ENCODE data around the gene UPF1. TPM values are rescaled to one million over a fixed set of nuclear protein-coding genes. Genes with fewer than 3 reads are reported as not detected.
A peak's percentile ranks its signal among the peaks of the same experiment; 100 is the strongest.
"Not testable (repeated sequence)": the region's sequence is repeated elsewhere in the genome, so short reads cannot be mapped to it uniquely, and the experiment has no call there.

The UPF1 gene
- total and polyA plus RNA-seq, 8 donors: 26.3 to 54.4 (median 37.5) TPM

DNA sequence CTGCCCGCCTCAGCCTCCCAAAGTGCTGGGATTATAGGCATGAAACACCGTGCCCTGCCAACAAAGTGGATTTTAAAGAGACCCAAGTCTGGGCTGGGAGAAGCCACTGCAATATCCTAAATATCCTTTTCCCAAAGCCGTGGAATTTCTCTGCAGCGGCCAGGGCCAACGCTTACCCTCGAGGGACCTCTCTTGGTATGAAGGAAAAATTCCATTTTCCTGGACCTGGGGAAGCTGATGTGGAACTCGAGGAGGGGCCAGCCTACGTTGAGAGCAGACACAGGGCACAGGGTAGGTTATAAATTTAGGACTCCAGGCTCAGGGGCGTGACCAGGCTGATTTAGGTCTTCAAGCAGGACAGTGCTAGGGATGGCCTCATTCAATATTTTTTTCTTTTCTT, 17.7 kb upstream of the UPF1 start:
- FAIRE-seq (no peak), DNase-seq (peak in 1 of 6 donors; percentile 14), ATAC-seq (peak in 2 of 4 donors; percentile 13 to 19)
- WGBS, 2 donors: 46 to 47% methylated on average over 9 of the region's 9 CpGs
- Histone ChIP-seq H3K36me3 (no peaks in the 10 kb centered on the region), H3K27me3 (no peaks in the 10 kb centered on the region), H3K4me3 (no peak overlapping the region), H3K4me1 (no peaks in the 10 kb centered on the region), H3K9me3 (no peaks in the 10 kb centered on the region), H3K27ac (no peak overlapping the region)
- TF ChIP-seq, protein P1, sequence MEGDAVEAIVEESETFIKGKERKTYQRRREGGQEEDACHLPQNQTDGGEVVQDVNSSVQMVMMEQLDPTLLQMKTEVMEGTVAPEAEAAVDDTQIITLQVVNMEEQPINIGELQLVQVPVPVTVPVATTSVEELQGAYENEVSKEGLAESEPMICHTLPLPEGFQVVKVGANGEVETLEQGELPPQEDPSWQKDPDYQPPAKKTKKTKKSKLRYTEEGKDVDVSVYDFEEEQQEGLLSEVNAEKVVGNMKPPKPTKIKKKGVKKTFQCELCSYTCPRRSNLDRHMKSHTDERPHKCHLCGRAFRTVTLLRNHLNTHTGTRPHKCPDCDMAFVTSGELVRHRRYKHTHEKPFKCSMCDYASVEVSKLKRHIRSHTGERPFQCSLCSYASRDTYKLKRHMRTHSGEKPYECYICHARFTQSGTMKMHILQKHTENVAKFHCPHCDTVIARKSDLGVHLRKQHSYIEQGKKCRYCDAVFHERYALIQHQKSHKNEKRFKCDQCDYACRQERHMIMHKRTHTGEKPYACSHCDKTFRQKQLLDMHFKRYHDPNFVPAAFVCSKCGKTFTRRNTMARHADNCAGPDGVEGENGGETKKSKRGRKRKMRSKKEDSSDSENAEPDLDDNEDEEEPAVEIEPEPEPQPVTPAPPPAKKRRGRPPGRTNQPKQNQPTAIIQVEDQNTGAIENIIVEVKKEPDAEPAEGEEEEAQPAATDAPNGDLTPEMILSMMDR (IDR thresholded peaks at IDR 0.05): no peak
- intact Hi-C loops (cut with DNase I): no loop called here

- Histone ChIP-seq H3K27me3 (no peaks in the 10 kb centered on the region), H3K36me3 (no peaks in the 10 kb centered on the region), H3K4me3 (no peak overlapping the region), H3K27ac (no peak overlapping the region), H3K4me1 (no peaks in the 10 kb centered on the region), H3K9me3 (no peaks in the 10 kb centered on the region)
- no peak for ATAC-seq
- TF ChIP-seq, protein P1 (IDR thresholded peaks at IDR 0.05): no peak
- no peak for FAIRE-seq
- intact Hi-C loops (cut with DNase I): no loop called here
- WGBS, 2 donors: 83 to 86% methylated on average over 5 of the region's 5 CpGs
- no peak for DNase-seq
Measured at GRCh38 chr19:18815673-18816072, 16.1 kb upstream of the UPF1 start.

DNA sequence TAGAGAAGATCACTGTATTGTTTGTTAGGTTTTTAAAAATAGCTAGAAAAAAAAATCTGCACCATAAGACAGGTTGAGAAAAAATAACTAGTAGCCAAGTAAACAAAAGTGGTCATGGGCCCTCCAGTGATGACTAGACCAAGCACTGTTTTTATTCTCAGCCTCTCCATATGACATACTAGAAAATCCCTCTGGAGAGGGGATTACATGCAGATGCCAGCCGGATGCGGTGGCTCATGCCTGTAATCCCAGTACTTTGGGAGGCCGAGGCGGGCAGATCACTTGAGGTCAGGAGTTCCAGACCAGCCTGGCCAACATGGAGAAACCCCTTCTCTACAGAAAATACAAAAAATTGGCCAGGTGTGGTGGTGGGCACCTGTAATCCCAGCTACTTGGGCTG, 15.1 kb upstream of the UPF1 start:
- H3K27me3 ChIP-seq; H3K4me1 ChIP-seq; FAIRE-seq; H3K27ac ChIP-seq; H3K9me3 ChIP-seq; H3K4me3 ChIP-seq; ATAC-seq; H3K36me3 ChIP-seq; intact Hi-C loops (cut with DNase I): not testable (repeated sequence)
- peak in 1 of 6 donors; percentile 11 for DNase-seq
- 94 to 95% methylated on average over 4 of the region's 4 CpGs for WGBS, 2 donors

- TF ChIP-seq, protein P1 (IDR thresholded peaks at IDR 0.05): no peak
Measured at GRCh38 chr19:18817574-18817973, 14.2 kb upstream of the UPF1 start.

DNA sequence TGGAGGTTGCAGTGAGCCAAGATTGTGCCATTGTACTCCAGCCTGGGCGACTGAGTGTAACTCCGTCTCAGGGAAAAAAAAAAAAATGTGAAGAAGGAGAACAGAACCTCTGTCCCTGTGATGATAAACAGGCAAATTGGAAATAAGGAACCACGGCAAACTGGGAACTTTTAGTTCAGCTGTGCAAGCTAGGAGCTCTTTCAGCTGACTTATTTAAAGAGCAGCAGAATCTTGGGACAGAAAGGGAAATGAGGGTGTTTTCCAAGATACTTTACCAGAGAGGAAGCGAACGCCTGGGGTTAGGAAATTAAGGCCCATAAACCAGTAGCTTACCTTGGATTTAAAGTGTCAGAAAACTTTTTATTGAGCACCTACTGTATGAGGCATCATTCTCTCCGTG, 3.0 kb upstream of the UPF1 start:
- H3K27ac ChIP-seq: no peak overlapping the region
- H3K4me3 ChIP-seq: no peak overlapping the region
- ATAC-seq: no peak
- TF ChIP-seq, protein P1 (IDR thresholded peaks at IDR 0.05): no peak
- intact Hi-C loops (cut with DNase I): no loop called here
- no peak for DNase-seq
- no peaks in the 10 kb centered on the region for H3K4me1 ChIP-seq
- no peaks in the 10 kb centered on the region for H3K36me3 ChIP-seq
- no peaks in the 10 kb centered on the region for H3K9me3 ChIP-seq
- WGBS, 2 donors: 60 to 72% methylated on average over 6 of the region's 6 CpGs
- H3K27me3 ChIP-seq: no peaks in the 10 kb centered on the region
- FAIRE-seq: no peak

More at GRCh38 chr19:18817574-18817973, 14.2 kb upstream of the UPF1 start:
- Histone ChIP-seq H3K4me1 (no peaks in the 10 kb centered on the region), H3K36me3 (no peaks in the 10 kb centered on the region), H3K27me3 (no peaks in the 10 kb centered on the region), H3K27ac (no peak overlapping the region), H3K9me3 (no peaks in the 10 kb centered on the region), H3K4me3 (no peak overlapping the region)
- WGBS, 2 donors: 78 to 83% methylated on average over 9 of the region's 9 CpGs
- ATAC-seq (no peak), FAIRE-seq (no peak), DNase-seq (no peak)
- intact Hi-C loops (cut with DNase I): no loop called here

Measured in pancreas (tissue), 10 donors.